ENCODE data around the gene CDK3. TPM values are rescaled to one million over a fixed set of nuclear protein-coding genes. Genes with fewer than 3 reads are reported as not detected.

CDK3 gene
- total RNA-seq, 1 experiment from 2014 or later, result 5.2 TPM

GRCh38 chr17:76005263-76006149 is 4.9 kb downstream of the CDK3 start:
- no peaks in the 10 kb centered on the region for H3K27me3 ChIP-seq (replicated peaks; ENCODE audit: control insufficient read depth, insufficient read depth, low read length)
- Mint-ChIP-seq H3K9me3 (ENCODE audit: unreplicated experiment) (peaks cover 6% of the 10 kb centered on the region), H3K4me3 (ENCODE audit: unreplicated experiment) (no peak overlapping the region), H3K36me3 (ENCODE audit: insufficient read depth, unreplicated experiment) (peaks cover 9% of the 10 kb centered on the region), H3K27ac (ENCODE audit: unreplicated experiment) (peak overlapping the region; percentile 30), H3K4me1 (ENCODE audit: low read depth, unreplicated experiment) (peaks cover 10% of the 10 kb centered on the region), H3K27me3 (ENCODE audit: insufficient read depth, unreplicated experiment) (no peaks in the 10 kb centered on the region)
- no peak overlapping the region for H3K4me3 ChIP-seq (ENCODE audit: low read depth, low read length)
- POLR2A ChIA-PET, result interaction anchor here (0.7 to 0.8 kb wide), 2 partner anchors 9 to 95 kb away, joined by 3 to 10 read pairs; no protein-coding TSS in a partner anchor
- CTCF ChIA-PET, result interaction anchor here (0.6 to 1.8 kb wide), 10 partner anchors 9 to 260 kb away, joined by 3 to 16 read pairs (median 4); partner anchors contain the start of genes FBF1, MRPL38, TRIM65 and UBALD2
- H3K9me3 ChIP-seq, result no peaks in the 10 kb centered on the region
- no TSS peak for BruUV-seq (replicated peaks)
- peak; percentile 68 to 92 for TF ChIP-seq CTCF (IDR thresholded peaks at IDR 0.05; ENCODE audit: insufficient read depth in 1 of 2, low read depth in 1 of 2, low read length in 1 of 2, severe bottlenecking in 1 of 2, unreplicated experiment in 1 of 2)
- intact Hi-C loops (cut with micrococcal nuclease; ENCODE audit: unreplicated experiment), result loop anchor here (1.0 to 2.0 kb wide), 2 partner anchors 65 to 100 kb away; partner anchors contain the start of gene FBF1
- H3K36me3 ChIP-seq (ENCODE audit: control insufficient read depth, insufficient read depth, low read length), result peaks cover 1% of the 10 kb centered on the region; the same call in 1 of the 2 replicates
- peak; percentile 85 to 93 for DNase-seq
- H3K4me1 ChIP-seq, result peaks cover 10% of the 10 kb centered on the region

- no TSS peak for BruUV-seq (replicated peaks)
Observed at GRCh38 chr17:76007131-76007849, 6.6 kb downstream of the CDK3 start.

More at GRCh38 chr17:76007131-76007849, 6.6 kb downstream of the CDK3 start:
- intact Hi-C loops (cut with micrococcal nuclease; ENCODE audit: unreplicated experiment), result no loop called here
- ChIA-PET POLR2A (interaction anchor here (0.6 kb wide), 1 partner anchor 271 kb away, joined by 3 read pairs; no protein-coding TSS in a partner anchor), CTCF (interaction anchor here (1.1 to 1.7 kb wide), 3 partner anchors 66 to 102 kb away, joined by 3 to 7 read pairs (median 3); partner anchors contain the start of gene FBF1)
- no peaks in the 10 kb centered on the region for H3K27me3 Mint-ChIP-seq (ENCODE audit: insufficient read depth, unreplicated experiment)
- Histone ChIP-seq H3K4me3 (ENCODE audit: low read depth, low read length) (no peak overlapping the region), H3K4me1 (peaks cover 10% of the 10 kb centered on the region), H3K36me3 (ENCODE audit: control insufficient read depth, insufficient read depth, low read length) (peaks cover 1% of the 10 kb centered on the region; the same call in 1 of the 2 replicates), H3K27me3 (replicated peaks; ENCODE audit: control insufficient read depth, insufficient read depth, low read length) (no peaks in the 10 kb centered on the region), H3K9me3 (no peaks in the 10 kb centered on the region)
- H3K4me1 Mint-ChIP-seq (ENCODE audit: low read depth, unreplicated experiment), result peaks cover 10% of the 10 kb centered on the region
- H3K36me3 Mint-ChIP-seq (ENCODE audit: insufficient read depth, unreplicated experiment), result peaks cover 9% of the 10 kb centered on the region
- H3K4me3 Mint-ChIP-seq (ENCODE audit: unreplicated experiment), result no peak overlapping the region
- TF ChIP-seq CTCF (IDR thresholded peaks at IDR 0.05; ENCODE audit: insufficient read depth in 1 of 2, low read depth in 1 of 2, low read length in 1 of 2, severe bottlenecking in 1 of 2, unreplicated experiment in 1 of 2), result no peak
- no peak overlapping the region for H3K27ac Mint-ChIP-seq (ENCODE audit: unreplicated experiment)
- DNase-seq, result no peak
- peaks cover 6% of the 10 kb centered on the region for H3K9me3 Mint-ChIP-seq (ENCODE audit: unreplicated experiment)
